IMR-90 (cell line): Measurements from ENCODE around the gene ARL6IP5.
A peak's percentile ranks its signal among the peaks of the same experiment; 100 is the strongest.

Experiments used
- CHD1 ChIP-seq: IDR thresholded peaks from 2 replicates; pipeline ENCODE4 v1.6.1; 2012; ENCODE audit warnings: low read depth, low read length, improper control_type of control experiment
- FOS ChIP-seq: fragments of 150-350 bp; IDR thresholded peaks from 2 replicates; pipeline ENCODE4 v1.6.1; 2016; ENCODE audit warnings: low read depth, low read length
- MAFK ChIP-seq: IDR thresholded peaks from 2 replicates; pipeline ENCODE4 v1.6.1; 2012; ENCODE audit warnings: low read depth, low read length, improper control_type of control experiment
- MAZ ChIP-seq: IDR thresholded peaks from 2 replicates; pipeline ENCODE4 v1.6.1; 2012; ENCODE audit warnings: low read depth, mild to moderate bottlenecking, low read length, improper control_type of control experiment, moderate library complexity, borderline replicate concordance
- POLR2A ChIP-seq: IDR thresholded peaks from 2 replicates; pipeline ENCODE4 v1.6.1; 2012; ENCODE audit warnings: mild to moderate bottlenecking, low read depth, low read length
- TF ChIP-seq, protein P1 (sequence below): conservative IDR thresholded peaks from 2 replicates; pipeline ENCODE4 v1.5.1; 2012; ENCODE audit warnings: mild to moderate bottlenecking, low read depth, low read length, improper control_type of control experiment
- TF ChIP-seq, protein P2 (sequence below): fragments of 150-350 bp; IDR thresholded peaks from 2 replicates; pipeline ENCODE4 v1.6.1; 2017; ENCODE audit warnings: mild to moderate bottlenecking, antibody characterized with exemption, low read length, low read depth

DNA sequence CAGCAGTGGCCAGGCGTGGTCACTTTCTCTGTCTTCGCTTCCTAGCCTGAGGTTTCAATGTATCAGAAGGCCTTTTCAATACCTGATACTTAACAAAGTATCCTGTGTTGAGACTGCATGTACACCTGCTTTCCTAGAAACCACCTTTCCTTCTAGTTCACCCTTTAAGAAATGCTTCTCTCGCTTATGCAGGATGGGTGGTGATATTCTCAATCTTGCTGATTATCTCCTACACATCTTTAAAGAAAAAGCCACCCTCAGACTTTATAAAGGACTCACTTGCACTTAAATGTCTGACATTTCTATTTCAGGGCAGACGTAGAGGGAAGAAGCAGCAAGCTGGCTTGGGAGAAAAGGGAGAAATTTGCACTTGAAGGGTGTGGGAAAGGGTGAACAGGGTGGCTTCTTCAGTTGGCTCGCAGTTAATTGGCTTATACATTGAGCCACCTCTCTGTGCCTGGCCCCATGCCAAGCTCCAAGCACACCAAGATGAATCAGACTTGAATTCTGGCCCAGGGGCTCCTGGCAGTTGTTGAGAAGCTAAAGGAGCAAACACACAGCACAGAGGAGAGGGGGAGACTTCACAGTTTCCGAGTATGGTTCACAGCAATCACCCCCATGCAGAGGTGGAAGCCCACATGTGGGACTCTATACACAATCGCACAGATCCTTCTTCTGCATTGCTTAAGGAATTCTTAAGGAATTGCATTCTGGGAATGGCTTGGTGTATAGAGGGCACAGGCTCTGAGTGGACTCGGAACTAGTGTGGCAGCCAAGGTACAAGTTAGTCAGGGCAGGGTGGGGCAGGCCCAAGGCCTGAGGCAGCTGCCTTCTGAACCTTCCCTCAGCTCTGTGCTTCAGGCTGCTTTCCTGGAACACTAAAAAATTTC is 1.3 kb downstream of the ARL6IP5 start:
- TF ChIP-seq POLR2A: no peak
- no peak for TF ChIP-seq MAZ
- TF ChIP-seq, protein P1, sequence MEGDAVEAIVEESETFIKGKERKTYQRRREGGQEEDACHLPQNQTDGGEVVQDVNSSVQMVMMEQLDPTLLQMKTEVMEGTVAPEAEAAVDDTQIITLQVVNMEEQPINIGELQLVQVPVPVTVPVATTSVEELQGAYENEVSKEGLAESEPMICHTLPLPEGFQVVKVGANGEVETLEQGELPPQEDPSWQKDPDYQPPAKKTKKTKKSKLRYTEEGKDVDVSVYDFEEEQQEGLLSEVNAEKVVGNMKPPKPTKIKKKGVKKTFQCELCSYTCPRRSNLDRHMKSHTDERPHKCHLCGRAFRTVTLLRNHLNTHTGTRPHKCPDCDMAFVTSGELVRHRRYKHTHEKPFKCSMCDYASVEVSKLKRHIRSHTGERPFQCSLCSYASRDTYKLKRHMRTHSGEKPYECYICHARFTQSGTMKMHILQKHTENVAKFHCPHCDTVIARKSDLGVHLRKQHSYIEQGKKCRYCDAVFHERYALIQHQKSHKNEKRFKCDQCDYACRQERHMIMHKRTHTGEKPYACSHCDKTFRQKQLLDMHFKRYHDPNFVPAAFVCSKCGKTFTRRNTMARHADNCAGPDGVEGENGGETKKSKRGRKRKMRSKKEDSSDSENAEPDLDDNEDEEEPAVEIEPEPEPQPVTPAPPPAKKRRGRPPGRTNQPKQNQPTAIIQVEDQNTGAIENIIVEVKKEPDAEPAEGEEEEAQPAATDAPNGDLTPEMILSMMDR: no peak
- 0 out of 2 replicates have a peak, but pooled peaks have one; percentile 73 for TF ChIP-seq CHD1
- no peak for TF ChIP-seq FOS
- TF ChIP-seq, protein P2, sequence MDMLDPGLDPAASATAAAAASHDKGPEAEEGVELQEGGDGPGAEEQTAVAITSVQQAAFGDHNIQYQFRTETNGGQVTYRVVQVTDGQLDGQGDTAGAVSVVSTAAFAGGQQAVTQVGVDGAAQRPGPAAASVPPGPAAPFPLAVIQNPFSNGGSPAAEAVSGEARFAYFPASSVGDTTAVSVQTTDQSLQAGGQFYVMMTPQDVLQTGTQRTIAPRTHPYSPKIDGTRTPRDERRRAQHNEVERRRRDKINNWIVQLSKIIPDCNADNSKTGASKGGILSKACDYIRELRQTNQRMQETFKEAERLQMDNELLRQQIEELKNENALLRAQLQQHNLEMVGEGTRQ: no peak
- no peak for TF ChIP-seq MAFK
